Stomach smooth muscle (tissue), 2 donors: Measurements from ENCODE around the gene WSB1.
"Not testable (repeated sequence)": the region's sequence is repeated elsewhere in the genome, so short reads cannot be mapped to it uniquely, and the experiment has no call there.

Experiments
- H3K27ac ChIP-seq: one replicate; pipeline ENCODE4 v1.7.0; 2013; ENCODE audit warnings: mild to moderate bottlenecking, low read length, inconsistent platforms
- H3K27me3 ChIP-seq, 2 donors: one replicate each; pipeline ENCODE4 v1.7.0; 2013; ENCODE audit warnings: low read length in 2 of 2; ENCODE audit not compliant: insufficient read depth in 2 of 2, control insufficient read depth in 1 of 2
- H3K36me3 ChIP-seq, 2 donors: one replicate each; pipeline ENCODE4 v1.7.0; 2013; ENCODE audit warnings: low read length in 2 of 2; ENCODE audit not compliant: control insufficient read depth in 2 of 2, insufficient read depth in 2 of 2
- H3K4me1 ChIP-seq: one replicate; pipeline ENCODE4 v1.7.0; 2013; ENCODE audit warnings: low read length; ENCODE audit not compliant: control insufficient read depth, insufficient read depth
- H3K4me3 ChIP-seq, 2 donors: one replicate each; pipeline ENCODE4 v1.7.0; 2013; ENCODE audit warnings: low read length in 2 of 2
- H3K9ac ChIP-seq, 2 donors: one replicate each; pipeline ENCODE4 v1.7.0; 2013; ENCODE audit warnings: low read length in 2 of 2, mild to moderate bottlenecking in 1 of 2
- H3K9me3 ChIP-seq, 2 donors: one replicate each; pipeline ENCODE4 v1.7.0; 2013; ENCODE audit warnings: low read length in 2 of 2; ENCODE audit not compliant: control insufficient read depth in 2 of 2
- donor health status: healthy.
- donor health status: Pancreatic carcinoma.

The WSB1 gene

DNA sequence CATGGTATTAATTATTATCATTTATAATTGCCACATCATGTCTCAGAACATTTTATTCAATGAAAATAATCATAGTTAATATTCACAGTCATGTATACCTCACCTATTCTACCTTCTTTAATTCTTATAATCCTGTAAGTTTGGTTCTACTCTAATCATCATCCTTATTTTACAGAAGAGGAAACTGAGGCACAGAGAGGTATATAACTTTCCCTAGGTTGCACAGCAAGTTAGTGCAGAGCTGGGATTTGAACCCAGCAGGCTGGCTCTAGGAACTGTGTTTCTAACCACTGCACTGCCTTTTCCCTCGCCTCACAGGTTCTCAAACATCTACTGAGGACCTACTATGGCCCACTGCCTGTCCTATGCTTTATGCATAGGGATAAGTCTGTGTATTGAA lies 32.7 kb downstream of the WSB1 start:
- no peaks in the 10 kb centered on the region for H3K27me3 ChIP-seq
- no peak overlapping the region for H3K9ac ChIP-seq
- peaks cover 20% of the 10 kb centered on the region for H3K4me1 ChIP-seq
- no peaks in the 10 kb centered on the region for H3K36me3 ChIP-seq
- no peak overlapping the region for H3K4me3 ChIP-seq
- no peaks in the 10 kb centered on the region for H3K9me3 ChIP-seq
- H3K27ac ChIP-seq, result no peak overlapping the region

DNA sequence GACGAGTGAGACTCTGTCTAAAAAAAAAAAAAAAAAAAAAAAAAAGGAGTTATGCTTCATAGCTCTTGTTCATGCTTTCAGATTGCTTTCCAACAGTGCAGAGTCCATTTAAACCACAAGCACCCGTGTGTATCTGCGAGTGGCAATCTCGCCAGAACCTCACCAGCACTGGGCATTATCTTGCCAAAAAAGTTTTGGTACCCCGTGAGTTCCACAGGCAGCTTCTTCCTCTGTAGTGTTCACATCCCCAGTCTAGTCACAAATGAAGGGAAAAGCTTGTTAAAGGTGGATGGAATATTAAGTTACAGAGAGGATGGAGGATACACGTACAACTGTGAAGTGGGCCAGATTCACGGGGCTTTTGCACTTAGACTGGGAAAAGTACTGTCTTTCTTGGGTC lies 33.5 kb downstream of the WSB1 start:
- Histone ChIP-seq H3K4me1 (peaks cover 25% of the 10 kb centered on the region), H3K9me3 (no peaks in the 10 kb centered on the region), H3K27me3 (no peaks in the 10 kb centered on the region), H3K4me3 (no peak overlapping the region), H3K36me3 (no peaks in the 10 kb centered on the region), H3K27ac (no peak overlapping the region), H3K9ac (no peak overlapping the region)

DNA sequence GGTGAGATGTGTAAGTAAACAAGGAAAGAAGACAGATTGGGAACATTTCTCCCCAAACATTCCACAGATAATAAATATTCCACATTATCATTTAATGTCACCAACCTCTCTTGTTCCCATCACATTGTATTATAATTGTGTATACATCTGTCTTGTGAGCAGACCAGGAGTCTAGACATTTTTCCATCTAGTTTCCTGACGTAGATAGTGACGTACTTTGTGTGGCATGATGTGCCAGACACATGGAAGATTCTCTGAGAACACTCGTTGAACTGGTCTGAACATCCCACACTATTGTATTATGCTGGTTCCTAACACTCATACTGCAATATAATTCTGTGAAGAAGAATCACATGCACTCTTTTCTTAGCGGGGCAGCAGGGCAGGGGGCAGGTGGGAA lies 34.0 kb downstream of the WSB1 start:
- no peak overlapping the region for H3K9ac ChIP-seq
- H3K4me3 ChIP-seq, result no peak overlapping the region
- H3K9me3 ChIP-seq, result no peaks in the 10 kb centered on the region
- no peaks in the 10 kb centered on the region for H3K27me3 ChIP-seq
- H3K4me1 ChIP-seq, result peaks cover 28% of the 10 kb centered on the region
- no peaks in the 10 kb centered on the region for H3K36me3 ChIP-seq
- H3K27ac ChIP-seq, result no peak overlapping the region

DNA sequence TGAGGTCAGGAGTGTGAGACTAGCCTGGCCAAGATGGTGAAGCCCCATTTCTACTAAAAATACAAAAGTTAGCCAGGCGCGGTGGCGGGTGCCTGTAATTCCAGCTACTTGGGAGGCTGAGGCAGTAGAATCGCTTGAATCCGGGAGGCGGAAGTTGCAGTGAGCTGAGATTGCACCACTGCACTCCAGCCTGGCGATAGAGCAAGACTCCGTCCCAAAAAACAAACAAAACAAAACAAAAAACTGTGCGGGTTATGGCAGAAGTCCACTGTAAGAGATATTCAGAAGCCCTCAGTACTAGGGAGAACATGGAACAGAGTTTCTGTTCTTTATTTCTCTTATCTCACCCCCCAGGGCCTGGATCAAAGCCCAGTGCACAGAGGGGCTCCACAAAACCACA lies 34.8 kb downstream of the WSB1 start:
- not testable (repeated sequence) for H3K36me3 ChIP-seq, H3K9ac ChIP-seq, H3K27ac ChIP-seq, H3K9me3 ChIP-seq, H3K4me3 ChIP-seq, H3K27me3 ChIP-seq
- peaks cover 31% of the 10 kb centered on the region for H3K4me1 ChIP-seq

DNA sequence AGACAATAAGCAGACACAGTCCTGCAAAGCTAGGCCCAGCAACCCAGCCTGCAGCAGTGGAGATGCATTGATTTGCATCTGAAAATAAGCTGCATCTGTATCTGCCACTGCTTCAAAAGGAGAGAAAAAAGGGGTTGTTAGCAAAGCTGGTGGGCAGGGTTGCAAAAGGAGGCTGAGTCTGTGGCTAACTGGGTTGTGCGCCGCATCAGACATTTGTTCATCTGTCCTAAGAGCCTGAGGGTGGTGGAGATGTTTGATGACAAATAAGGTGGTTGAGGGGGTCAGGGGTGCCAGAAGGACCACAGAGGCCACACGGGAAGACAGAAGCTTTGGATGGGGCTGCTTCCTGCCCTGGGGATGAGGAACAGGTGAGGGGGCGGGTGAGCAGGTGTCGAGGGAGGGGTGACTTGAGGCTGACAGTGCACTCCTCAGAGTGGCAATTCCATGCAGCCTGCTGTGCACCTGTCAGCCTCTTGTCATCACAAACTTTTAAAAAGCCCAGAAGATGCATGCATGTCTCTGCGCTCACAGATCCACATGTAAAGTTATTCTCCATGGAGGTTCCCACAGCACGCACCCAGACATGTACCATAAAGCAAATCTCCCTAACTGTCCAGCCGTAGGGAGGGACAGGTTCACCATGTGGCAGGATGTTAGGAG lies 35.4 kb downstream of the WSB1 start:
- Histone ChIP-seq H3K4me3 (no peak overlapping the region), H3K27ac (no peak overlapping the region), H3K27me3 (no peaks in the 10 kb centered on the region), H3K36me3 (no peaks in the 10 kb centered on the region), H3K9me3 (no peaks in the 10 kb centered on the region), H3K9ac (no peak overlapping the region), H3K4me1 (peaks cover 26% of the 10 kb centered on the region)

DNA sequence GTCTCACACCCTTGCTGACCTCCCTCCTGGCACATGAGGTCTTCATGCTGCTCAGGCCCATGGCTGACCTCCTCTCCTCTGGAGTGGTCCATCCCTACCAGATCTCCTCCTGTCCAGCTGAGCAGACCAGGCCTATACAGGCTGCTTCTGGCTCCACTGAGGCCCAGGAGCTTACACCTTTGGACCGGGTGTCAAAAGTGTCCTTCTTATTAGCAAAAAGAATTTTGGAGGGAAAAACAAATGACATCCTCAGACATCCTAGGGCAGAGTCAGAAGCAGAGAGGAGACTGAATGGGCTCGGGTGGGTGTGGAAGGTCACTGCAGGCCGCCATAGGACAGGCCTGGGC lies 38.1 kb downstream of the WSB1 start:
- no peaks in the 10 kb centered on the region for H3K9me3 ChIP-seq
- H3K27ac ChIP-seq, result peak overlapping the region; percentile 87
- H3K9ac ChIP-seq, result no peak overlapping the region
- H3K36me3 ChIP-seq, result no peaks in the 10 kb centered on the region
- H3K4me1 ChIP-seq, result peaks cover 18% of the 10 kb centered on the region
- H3K27me3 ChIP-seq, result no peaks in the 10 kb centered on the region
- no peak overlapping the region for H3K4me3 ChIP-seq

DNA sequence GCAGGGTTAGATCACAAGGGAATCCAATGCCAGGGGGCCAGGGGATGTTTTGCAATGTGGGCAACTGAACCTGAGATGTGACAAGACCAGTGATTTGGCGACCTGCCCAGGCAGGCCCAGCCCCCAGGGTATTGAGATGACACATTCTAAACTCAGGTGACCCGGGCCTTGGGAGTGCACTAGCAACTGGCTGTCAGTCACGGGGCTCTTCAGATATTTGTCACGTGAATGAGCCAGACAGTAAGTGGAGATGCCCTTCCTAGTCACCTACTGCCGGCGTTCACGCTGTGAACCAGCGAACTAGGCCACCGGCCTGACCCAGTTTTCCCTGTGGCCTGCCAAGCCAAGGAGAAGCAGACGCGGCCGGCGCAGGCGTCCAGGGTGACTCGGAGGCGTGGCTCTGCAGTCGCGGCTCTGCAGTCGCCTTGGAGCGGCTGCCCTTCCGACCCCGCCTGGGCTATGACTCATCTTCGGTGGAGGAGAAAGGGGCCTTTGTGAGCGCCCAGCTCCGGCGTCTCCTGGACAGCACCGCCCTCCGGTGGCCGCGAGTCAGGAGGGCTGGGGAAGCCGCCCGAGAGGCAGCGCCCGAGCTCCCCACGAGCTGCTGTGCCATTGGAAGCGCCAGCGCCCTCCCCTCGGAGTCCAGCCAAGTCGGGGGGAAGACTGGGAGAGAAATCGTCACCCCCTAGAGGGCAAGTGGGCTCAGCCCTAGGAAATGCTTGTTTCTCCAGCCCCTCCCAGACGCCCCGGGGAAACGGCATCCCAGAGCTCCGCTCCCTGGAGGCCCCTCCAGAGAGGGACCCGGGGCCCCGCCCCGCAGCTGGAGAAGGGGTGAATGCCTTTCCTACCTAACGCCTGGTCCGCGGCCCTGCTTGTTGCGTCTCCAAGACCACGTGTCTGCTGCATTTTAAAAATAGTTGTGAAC lies 38.8 kb downstream of the WSB1 start:
- H3K9ac ChIP-seq, result peak overlapping the region; percentile 81 to 88
- H3K4me1 ChIP-seq, result peaks cover 18% of the 10 kb centered on the region
- H3K36me3 ChIP-seq, result no peaks in the 10 kb centered on the region
- peak overlapping the region; percentile 78 for H3K4me3 ChIP-seq
- H3K27ac ChIP-seq, result peak overlapping the region; percentile 87
- H3K9me3 ChIP-seq, result no peaks in the 10 kb centered on the region
- H3K27me3 ChIP-seq, result no peaks in the 10 kb centered on the region

DNA sequence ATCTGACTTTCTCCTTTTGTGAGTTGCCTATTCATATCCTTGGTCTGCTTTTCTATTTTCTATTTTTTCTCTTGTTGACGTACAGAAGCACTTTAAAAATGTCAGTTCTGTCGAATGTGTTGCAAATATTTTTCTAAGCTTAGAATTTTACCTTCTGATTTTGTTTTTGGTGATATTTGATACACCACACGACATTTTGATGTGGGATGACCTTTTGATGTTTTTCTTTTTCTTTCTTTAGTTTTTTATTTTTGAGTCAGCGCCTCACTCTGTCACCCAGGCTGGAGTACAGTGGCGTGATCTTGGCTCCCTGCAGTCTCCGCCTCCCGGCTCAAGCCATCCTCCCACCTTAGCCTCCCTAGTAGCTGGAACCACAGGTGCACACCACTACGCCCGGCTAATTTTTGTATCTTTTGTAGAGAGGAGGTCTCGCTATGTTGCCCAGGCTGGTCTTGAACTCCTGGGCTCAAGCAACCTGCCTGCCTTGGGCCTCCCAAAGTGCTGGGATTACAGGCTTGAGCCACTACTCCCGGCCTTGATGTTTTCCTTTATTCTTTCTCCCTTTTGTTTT lies 39.6 kb downstream of the WSB1 start:
- H3K4me3 ChIP-seq, result peak overlapping the region; percentile 78
- H3K27me3 ChIP-seq, result no peaks in the 10 kb centered on the region
- no peaks in the 10 kb centered on the region for H3K9me3 ChIP-seq
- peaks cover 18% of the 10 kb centered on the region for H3K4me1 ChIP-seq
- peak overlapping the region; percentile 87 for H3K27ac ChIP-seq
- peak overlapping the region; percentile 81 to 88 for H3K9ac ChIP-seq
- no peaks in the 10 kb centered on the region for H3K36me3 ChIP-seq

DNA sequence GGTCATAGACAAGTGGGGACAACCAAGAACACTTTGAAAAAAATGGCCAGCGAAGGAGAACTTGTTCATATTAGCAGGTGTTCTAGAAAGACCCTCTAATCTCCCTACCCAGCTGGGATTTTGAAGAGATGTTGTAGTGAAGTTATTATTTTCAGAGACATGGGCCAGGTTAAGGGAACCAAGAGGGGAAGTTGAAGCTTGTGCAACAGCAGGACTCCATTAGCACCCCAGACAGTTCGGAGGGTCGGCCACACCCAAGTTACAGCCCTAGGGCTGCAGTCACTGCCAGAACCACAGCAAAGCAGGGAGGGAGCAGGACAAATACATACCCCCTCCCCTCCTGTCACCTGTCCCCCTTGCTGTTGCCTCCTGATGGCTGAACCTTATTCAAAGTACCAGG lies 42.3 kb downstream of the WSB1 start:
- H3K9ac ChIP-seq, result no peak overlapping the region
- H3K9me3 ChIP-seq, result no peaks in the 10 kb centered on the region
- H3K36me3 ChIP-seq, result no peaks in the 10 kb centered on the region
- peaks cover 18% of the 10 kb centered on the region for H3K4me1 ChIP-seq
- no peaks in the 10 kb centered on the region for H3K27me3 ChIP-seq
- H3K4me3 ChIP-seq, result no peak overlapping the region
- no peak overlapping the region for H3K27ac ChIP-seq

DNA sequence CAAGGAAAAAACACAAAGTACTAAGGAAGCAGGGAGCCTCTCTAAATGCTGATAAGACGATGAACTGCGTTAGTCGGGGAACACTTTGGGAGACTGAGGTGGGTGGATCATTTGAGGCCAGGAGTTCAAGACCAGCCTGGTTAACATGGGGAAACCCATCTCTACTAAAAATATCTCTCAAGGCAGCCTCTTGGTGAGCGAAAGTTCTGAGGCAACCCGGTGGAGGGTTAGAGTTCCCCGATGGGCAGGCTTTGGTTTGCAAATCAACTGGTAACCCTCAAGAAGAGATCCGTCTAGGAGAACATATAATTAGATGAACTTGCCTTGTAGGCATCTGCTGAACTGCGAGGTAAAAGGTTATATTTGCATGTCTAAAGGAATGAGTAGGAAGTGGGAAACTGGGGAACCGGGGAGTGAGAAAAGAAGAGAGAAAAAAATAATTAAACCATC lies 44.6 kb downstream of the WSB1 start:
- no peak overlapping the region for H3K9ac ChIP-seq
- H3K4me1 ChIP-seq, result peaks cover 6% of the 10 kb centered on the region
- H3K9me3 ChIP-seq, result no peaks in the 10 kb centered on the region
- no peaks in the 10 kb centered on the region for H3K36me3 ChIP-seq
- H3K27me3 ChIP-seq, result no peaks in the 10 kb centered on the region
- H3K4me3 ChIP-seq, result no peak overlapping the region
- no peak overlapping the region for H3K27ac ChIP-seq
